ENCODE data around the gene ZNF613.

The ZNF613 gene

GRCh38 chr19:51926784-51927741 is at the start of gene ZNF613:
TSS of gene ZNF613 (plus strand) at chr19:51927472. CDS start at chr19:51936221, 8,749 bp downstream.
- Histone ChIP-seq H3K9me3 (ENCODE audit: control insufficient read depth, insufficient read depth, low read length) (peaks cover 31% of the 10 kb centered on the region), H3K9ac (ENCODE audit: low read depth, low read length) (peak within 1 kb of the TSS; percentile 98), H3K27ac (ENCODE audit: low read depth, low read length) (peak within 1 kb of the TSS; percentile 95)

GRCh38 chr19:51882518-51882917 is 44.8 kb upstream of the ZNF613 start:
- H3K27me3 ChIP-seq (ENCODE audit: control insufficient read depth, insufficient read depth, low read length): no peaks in the 10 kb centered on the region
- no peak overlapping the region for H3K9ac ChIP-seq (ENCODE audit: low read depth, low read length)
- H3K4me1 ChIP-seq (ENCODE audit: control insufficient read depth, insufficient read depth, low read length): no peaks in the 10 kb centered on the region
- H3K4me3 ChIP-seq (ENCODE audit: low read depth, low read length): no peak overlapping the region
- peaks cover 47% of the 10 kb centered on the region for H3K9me3 ChIP-seq (ENCODE audit: control insufficient read depth, insufficient read depth, low read length)
- peaks cover 68% of the 10 kb centered on the region for H3K36me3 ChIP-seq (ENCODE audit: control insufficient read depth, insufficient read depth, low read length)
- H3K27ac ChIP-seq (ENCODE audit: low read depth, low read length): no peak overlapping the region

More at GRCh38 chr19:51926784-51927741, at the start of gene ZNF613:
- peak within 1 kb of the TSS; percentile 97 for H3K4me3 ChIP-seq (ENCODE audit: low read depth, low read length)
- H3K27me3 ChIP-seq (ENCODE audit: control insufficient read depth, insufficient read depth, low read length): no peaks in the 10 kb centered on the region
- no peaks in the 10 kb centered on the region for H3K4me1 ChIP-seq (ENCODE audit: control insufficient read depth, insufficient read depth, low read length)
- peaks cover 33% of the 10 kb centered on the region for H3K36me3 ChIP-seq (ENCODE audit: control insufficient read depth, insufficient read depth, low read length)

GRCh38 chr19:51884713-51885112 is 42.6 kb upstream of the ZNF613 start:
- H3K27me3 ChIP-seq (ENCODE audit: control insufficient read depth, insufficient read depth, low read length): no peaks in the 10 kb centered on the region
- no peak overlapping the region for H3K9ac ChIP-seq (ENCODE audit: low read depth, low read length)
- no peak overlapping the region for H3K27ac ChIP-seq (ENCODE audit: low read depth, low read length)
- no peak overlapping the region for H3K4me3 ChIP-seq (ENCODE audit: low read depth, low read length)
- peaks cover 43% of the 10 kb centered on the region for H3K9me3 ChIP-seq (ENCODE audit: control insufficient read depth, insufficient read depth, low read length)
- H3K4me1 ChIP-seq (ENCODE audit: control insufficient read depth, insufficient read depth, low read length): peaks cover 8% of the 10 kb centered on the region; the same call in 1 of the 2 replicates
- peaks cover 62% of the 10 kb centered on the region for H3K36me3 ChIP-seq (ENCODE audit: control insufficient read depth, insufficient read depth, low read length)

- H3K4me3 ChIP-seq (ENCODE audit: low read depth, low read length): peak within 1 kb of the TSS; percentile 88
- H3K4me1 ChIP-seq (ENCODE audit: control insufficient read depth, insufficient read depth, low read length): peaks cover 8% of the 10 kb centered on the region; the same call in 1 of the 2 replicates
- peak within 1 kb of the TSS; percentile 93 for H3K9ac ChIP-seq (ENCODE audit: low read depth, low read length)
- H3K36me3 ChIP-seq (ENCODE audit: control insufficient read depth, insufficient read depth, low read length): peaks cover 65% of the 10 kb centered on the region
- no peaks in the 10 kb centered on the region for H3K27me3 ChIP-seq (ENCODE audit: control insufficient read depth, insufficient read depth, low read length)
- H3K27ac ChIP-seq (ENCODE audit: low read depth, low read length): peak within 1 kb of the TSS; percentile 98
- peaks cover 57% of the 10 kb centered on the region for H3K9me3 ChIP-seq (ENCODE audit: control insufficient read depth, insufficient read depth, low read length)
These were observed 39.5 kb upstream of the ZNF613 start, which contains the start of gene ZNF577 for GRCh38 chr19:51887522-51888498. TSS of gene ZNF577 (minus strand) at chr19:51887951. CDS start at chr19:51880382, 7,569 bp downstream.

- no peak overlapping the region for H3K9ac ChIP-seq (ENCODE audit: low read depth, low read length)
- H3K27ac ChIP-seq (ENCODE audit: low read depth, low read length): no peak overlapping the region
- no peaks in the 10 kb centered on the region for H3K27me3 ChIP-seq (ENCODE audit: control insufficient read depth, insufficient read depth, low read length)
- peaks cover 8% of the 10 kb centered on the region; the same call in 1 of the 2 replicates for H3K4me1 ChIP-seq (ENCODE audit: control insufficient read depth, insufficient read depth, low read length)
- H3K9me3 ChIP-seq (ENCODE audit: control insufficient read depth, insufficient read depth, low read length): peaks cover 75% of the 10 kb centered on the region
- H3K36me3 ChIP-seq (ENCODE audit: control insufficient read depth, insufficient read depth, low read length): peaks cover 81% of the 10 kb centered on the region
- H3K4me3 ChIP-seq (ENCODE audit: low read depth, low read length): no peak overlapping the region
These were observed 37.3 kb upstream of the ZNF613 start for GRCh38 chr19:51889934-51890333.

GRCh38 chr19:51891193-51891747 is 36.0 kb upstream of the ZNF613 start:
- Histone ChIP-seq H3K27ac (ENCODE audit: low read depth, low read length) (no peak overlapping the region), H3K4me1 (ENCODE audit: control insufficient read depth, insufficient read depth, low read length) (peaks cover 8% of the 10 kb centered on the region; the same call in 1 of the 2 replicates), H3K4me3 (ENCODE audit: low read depth, low read length) (peak overlapping the region; percentile 32; the same call in 1 of the 2 replicates), H3K27me3 (ENCODE audit: control insufficient read depth, insufficient read depth, low read length) (no peaks in the 10 kb centered on the region), H3K36me3 (ENCODE audit: control insufficient read depth, insufficient read depth, low read length) (peaks cover 82% of the 10 kb centered on the region), H3K9me3 (ENCODE audit: control insufficient read depth, insufficient read depth, low read length) (peaks cover 77% of the 10 kb centered on the region), H3K9ac (ENCODE audit: low read depth, low read length) (no peak overlapping the region)

GRCh38 chr19:51901860-51902259 is 25.4 kb upstream of the ZNF613 start:
- Histone ChIP-seq H3K4me1 (ENCODE audit: control insufficient read depth, insufficient read depth, low read length) (peaks cover 20% of the 10 kb centered on the region), H3K27ac (ENCODE audit: low read depth, low read length) (no peak overlapping the region), H3K36me3 (ENCODE audit: control insufficient read depth, insufficient read depth, low read length) (peaks cover 64% of the 10 kb centered on the region), H3K9me3 (ENCODE audit: control insufficient read depth, insufficient read depth, low read length) (peaks cover 56% of the 10 kb centered on the region), H3K4me3 (ENCODE audit: low read depth, low read length) (peak overlapping the region; percentile 99), H3K9ac (ENCODE audit: low read depth, low read length) (no peak overlapping the region), H3K27me3 (ENCODE audit: control insufficient read depth, insufficient read depth, low read length) (no peaks in the 10 kb centered on the region)

GRCh38 chr19:51903192-51903591 is 24.1 kb upstream of the ZNF613 start:
- H3K27ac ChIP-seq (ENCODE audit: low read depth, low read length): no peak overlapping the region
- H3K9ac ChIP-seq (ENCODE audit: low read depth, low read length): peak overlapping the region; percentile 1; the same call in 1 of the 2 replicates
- peaks cover 43% of the 10 kb centered on the region for H3K9me3 ChIP-seq (ENCODE audit: control insufficient read depth, insufficient read depth, low read length)
- peaks cover 50% of the 10 kb centered on the region for H3K36me3 ChIP-seq (ENCODE audit: control insufficient read depth, insufficient read depth, low read length)
- peaks cover 27% of the 10 kb centered on the region for H3K4me1 ChIP-seq (ENCODE audit: control insufficient read depth, insufficient read depth, low read length)
- no peaks in the 10 kb centered on the region for H3K27me3 ChIP-seq (ENCODE audit: control insufficient read depth, insufficient read depth, low read length)
- peak overlapping the region; percentile 99 for H3K4me3 ChIP-seq (ENCODE audit: low read depth, low read length)

GRCh38 chr19:51904331-51905165 is 22.7 kb upstream of the ZNF613 start, which contains the start of gene ZNF649:
TSS of gene ZNF649 (minus strand) at chr19:51905017. CDS start at chr19:51900107, 4,910 bp downstream.
- Histone ChIP-seq H3K9me3 (ENCODE audit: control insufficient read depth, insufficient read depth, low read length) (peaks cover 30% of the 10 kb centered on the region), H3K27me3 (ENCODE audit: control insufficient read depth, insufficient read depth, low read length) (no peaks in the 10 kb centered on the region), H3K4me1 (ENCODE audit: control insufficient read depth, insufficient read depth, low read length) (peaks cover 31% of the 10 kb centered on the region), H3K27ac (ENCODE audit: low read depth, low read length) (peak within 1 kb of the TSS; percentile 83), H3K9ac (ENCODE audit: low read depth, low read length) (peak within 1 kb of the TSS; percentile 99), H3K36me3 (ENCODE audit: control insufficient read depth, insufficient read depth, low read length) (peaks cover 37% of the 10 kb centered on the region), H3K4me3 (ENCODE audit: low read depth, low read length) (peak within 1 kb of the TSS; percentile 99)
